Measurements from ENCODE around the gene KRTAP4-8.
"Not testable (repeated sequence)": the region's sequence is repeated elsewhere in the genome, so short reads cannot be mapped to it uniquely, and the experiment has no call there.

Gene KRTAP4-8

DNA sequence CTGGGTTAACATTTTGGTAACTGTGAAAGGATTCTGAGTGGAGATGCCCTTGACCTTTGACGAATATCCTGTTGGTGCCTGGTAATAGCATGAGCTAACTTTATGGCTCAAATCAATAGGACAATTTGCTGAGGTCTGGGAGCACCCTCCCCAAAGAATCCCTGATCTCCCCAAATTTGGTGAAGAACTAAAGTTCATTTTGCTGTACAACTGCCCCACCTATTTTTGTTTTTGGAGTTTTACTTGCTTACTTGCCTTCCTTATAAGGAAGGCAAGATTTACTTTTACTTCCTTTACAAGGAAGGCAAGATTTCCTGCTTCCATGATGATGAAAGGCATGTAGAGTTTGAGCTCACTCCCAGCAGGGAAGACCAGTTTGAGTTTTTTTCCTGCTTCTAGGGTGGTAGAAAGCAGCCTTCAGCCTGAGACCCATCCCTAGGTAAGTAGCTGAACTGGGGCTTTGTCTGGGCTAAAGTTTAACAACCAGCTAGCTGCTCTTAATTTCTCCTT, 10.1 kb upstream of the KRTAP4-8 start:
- DNase-seq, result no peak

DNA sequence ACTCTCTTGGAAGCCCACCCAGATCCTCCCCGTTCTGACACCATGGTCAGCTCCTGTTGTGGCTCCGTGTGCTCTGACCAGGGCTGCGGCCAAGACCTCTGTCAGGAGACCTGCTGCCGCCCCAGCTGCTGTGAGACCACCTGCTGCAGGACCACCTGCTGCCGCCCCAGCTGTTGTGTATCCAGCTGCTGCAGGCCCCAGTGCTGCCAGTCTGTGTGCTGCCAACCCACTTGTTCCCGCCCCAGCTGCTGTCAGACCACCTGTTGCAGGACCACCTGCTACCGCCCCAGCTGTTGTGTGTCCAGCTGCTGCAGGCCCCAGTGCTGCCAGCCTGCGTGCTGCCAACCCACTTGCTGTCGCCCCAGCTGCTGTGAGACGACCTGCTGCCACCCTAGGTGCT, 7.4 kb upstream of the KRTAP4-8 start, which contains the start of gene KRTAP4-9:
Gene KRTAP4-9 (plus strand): TSS at position 43 of the 400 bp plus-strand sequence. CDS start 0 bp downstream, at position 43.
- DNase-seq, result not testable (repeated sequence)

DNA sequence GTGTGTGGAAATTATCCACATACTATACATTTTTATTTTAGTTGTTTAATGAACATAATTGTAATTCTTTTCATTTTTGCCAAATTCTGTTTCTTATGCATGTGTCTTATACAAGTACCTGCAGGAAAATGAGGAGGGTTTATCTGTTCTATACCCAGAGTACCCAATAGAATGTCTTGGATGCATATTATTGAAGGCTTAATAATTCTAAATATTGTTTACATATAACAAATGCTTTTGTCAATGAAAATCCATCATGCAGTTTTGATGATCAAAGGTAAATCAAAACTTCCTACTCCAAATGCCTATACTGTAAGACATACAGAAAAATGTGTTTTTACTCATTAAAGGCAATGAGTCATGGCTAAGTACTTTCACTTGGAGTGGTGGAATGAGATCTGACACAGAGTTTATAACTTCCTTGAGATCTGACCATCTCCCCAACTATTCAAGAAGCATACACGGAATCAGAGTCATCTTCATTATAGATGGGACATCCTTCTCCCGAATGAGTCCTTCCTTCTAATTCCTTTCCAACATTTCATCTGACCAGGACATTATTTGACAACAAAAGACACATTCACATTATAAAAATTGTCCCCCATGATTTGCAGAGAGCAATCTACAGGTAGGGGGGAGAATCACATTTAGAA, 6.6 kb upstream of the KRTAP4-8 start:
- not testable (repeated sequence) for DNase-seq

DNA sequence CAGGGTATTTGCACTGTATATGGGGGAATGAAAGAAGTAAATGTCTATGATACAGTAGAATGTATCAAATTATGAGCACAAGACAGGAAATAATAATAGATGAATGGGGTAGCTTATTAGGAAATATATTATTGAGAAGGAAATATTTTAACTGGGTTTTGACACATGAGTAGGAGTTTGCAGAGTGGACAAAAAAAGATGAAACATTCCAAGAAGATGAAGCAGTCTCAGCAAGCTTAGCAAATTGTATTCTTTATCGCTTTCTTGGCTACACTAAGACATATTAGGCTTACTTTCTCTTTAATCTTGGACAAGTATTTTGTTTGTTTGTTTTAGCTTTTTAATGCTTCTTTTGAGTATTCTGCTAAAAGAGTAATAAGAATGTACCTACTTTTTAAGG, 6.0 kb upstream of the KRTAP4-8 start:
- no peak for DNase-seq

DNA sequence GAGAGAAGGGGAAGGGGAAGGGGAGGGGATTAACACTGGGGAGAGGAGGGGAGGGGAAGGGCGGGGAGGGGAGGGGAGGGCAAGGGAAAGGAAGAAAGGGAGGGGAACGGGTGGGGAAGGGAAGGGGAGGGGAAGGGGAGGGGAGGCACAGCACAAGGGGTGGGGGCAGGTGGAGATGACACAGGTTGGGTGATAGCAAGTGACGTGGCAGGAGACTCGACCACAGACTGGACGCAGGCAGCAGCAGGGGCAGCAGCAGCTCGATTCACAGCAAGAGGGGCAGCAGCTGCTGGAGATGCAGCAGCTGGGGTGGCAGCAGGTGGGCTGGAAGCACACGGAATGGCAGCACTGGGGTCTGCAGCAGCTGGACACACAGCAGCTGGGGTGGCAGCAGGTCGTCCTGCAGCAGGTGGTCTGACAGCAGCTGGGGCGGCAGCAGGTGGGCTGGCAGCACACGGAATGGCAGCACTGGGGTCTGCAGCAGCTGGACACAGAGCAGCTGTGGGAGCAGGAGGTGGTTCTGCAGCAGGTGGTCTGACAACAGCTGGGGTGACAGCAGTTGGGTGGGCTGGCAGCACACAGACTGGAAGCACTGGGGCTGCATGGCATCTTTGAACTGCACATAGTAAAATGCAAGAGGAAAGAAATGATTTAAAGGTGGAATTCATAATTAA, 3.8 kb upstream of the KRTAP4-8 start, which contains the start of gene KRTAP4-16:
Gene KRTAP4-16 (minus strand): TSS at position 624 of the 674 bp plus-strand sequence. CDS start 0 bp downstream, at position 624.
- no peak for DNase-seq

DNA sequence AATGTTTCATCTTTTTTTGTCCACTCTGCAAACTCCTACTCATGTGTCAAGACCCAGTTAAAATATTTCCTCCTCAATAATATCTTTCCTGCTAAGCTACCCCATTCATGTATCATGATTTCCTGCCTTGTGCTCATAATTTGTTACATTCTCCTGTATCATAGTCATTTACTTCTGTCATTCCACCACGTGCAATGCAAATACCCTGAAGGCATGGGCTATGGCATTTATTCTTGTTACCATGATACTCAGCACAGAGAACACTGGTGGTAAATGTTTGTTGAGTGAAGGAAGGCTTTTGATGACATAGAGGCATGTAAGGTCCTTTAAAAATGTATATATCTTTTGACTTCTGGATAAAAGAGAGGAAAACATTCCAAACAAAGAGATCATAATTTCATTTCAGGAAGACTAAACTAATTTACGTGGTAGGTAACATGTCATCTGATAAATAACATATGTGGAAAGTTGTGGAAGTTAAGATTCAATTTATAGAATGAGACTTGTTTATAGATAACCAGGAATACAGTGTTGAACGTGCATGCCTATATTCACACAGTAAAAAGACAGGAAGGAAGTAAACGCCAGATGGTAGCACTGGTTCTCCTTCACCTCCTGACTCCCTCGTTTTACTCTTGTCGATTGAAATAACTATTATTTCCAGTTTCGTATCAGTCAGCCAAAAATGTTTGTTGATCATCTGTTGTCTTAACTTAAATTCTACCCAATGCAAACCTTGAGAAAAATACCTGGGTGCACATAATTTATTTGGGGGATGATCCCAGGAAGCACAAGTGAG, 1.9 kb upstream of the KRTAP4-8 start:
- not testable (repeated sequence) for DNase-seq

DNA sequence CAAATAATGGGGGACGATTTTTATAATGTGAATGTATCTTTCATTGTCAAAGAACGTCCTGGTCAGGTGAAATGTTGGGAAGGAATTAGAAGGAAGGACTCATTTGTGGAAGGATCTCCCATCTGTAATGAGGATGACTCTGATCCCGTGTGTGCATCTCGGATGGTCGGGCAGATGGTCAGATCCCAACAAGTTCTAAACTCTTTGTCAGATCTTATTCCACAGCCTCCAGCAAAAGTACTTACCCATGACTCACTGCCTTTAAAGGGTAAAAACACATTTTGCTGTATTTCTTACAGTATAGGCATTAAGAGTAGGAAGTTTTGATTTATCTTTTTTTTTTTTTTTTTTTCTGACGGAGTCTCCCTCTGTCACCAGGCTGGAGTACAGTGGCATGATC, 539 bp upstream of the KRTAP4-8 start:
- no peak for DNase-seq

DNA sequence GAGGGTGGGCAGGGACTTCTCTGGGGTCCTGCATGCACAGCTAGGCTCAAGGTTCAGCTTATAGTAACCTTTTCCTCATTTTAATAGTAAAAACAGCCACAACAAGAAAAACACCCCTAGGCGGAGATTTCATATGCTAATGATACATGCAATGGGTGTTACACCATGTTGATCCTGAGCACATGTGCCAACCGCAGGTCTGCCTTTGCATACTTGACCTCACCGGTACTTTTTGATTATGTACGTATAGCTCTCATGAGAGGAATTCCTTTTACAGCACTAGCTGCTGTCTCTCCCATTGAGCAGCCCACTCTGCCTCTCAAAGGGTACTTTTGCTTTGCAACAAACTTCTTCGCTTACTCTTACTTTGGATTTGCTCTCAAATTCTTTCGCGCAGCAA, 1.9 kb downstream of the KRTAP4-8 start:
- DNase-seq, result no peak

DNA sequence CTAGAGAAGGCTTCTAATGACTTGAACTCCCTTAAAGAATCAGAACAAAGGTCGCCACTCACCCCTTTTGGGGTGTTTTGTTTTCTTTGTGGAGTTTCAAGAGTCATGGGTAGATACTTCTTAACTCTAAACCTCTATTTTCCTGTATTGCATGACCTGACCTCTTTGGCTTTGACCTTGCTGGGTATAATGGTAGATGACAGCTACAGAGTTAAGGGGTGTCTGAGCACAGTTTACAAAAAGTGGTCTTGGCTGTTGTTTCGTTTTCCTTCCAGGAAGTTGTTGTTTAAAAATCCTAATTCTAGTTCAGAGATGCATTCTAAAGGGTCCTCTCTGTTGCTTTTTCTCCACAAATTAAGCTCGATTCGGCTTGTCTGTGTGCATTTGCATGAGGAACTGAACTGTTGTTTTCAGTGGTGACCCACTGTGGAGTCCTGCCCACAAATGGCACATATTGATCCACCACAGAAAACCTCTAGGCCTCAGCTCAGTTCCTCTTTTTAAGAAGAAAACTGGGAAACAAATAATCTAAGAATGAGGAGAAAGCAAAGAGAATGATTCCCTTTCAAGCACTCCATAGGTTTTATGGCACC, 9.1 kb downstream of the KRTAP4-8 start:
- not testable (repeated sequence) for DNase-seq

DNA sequence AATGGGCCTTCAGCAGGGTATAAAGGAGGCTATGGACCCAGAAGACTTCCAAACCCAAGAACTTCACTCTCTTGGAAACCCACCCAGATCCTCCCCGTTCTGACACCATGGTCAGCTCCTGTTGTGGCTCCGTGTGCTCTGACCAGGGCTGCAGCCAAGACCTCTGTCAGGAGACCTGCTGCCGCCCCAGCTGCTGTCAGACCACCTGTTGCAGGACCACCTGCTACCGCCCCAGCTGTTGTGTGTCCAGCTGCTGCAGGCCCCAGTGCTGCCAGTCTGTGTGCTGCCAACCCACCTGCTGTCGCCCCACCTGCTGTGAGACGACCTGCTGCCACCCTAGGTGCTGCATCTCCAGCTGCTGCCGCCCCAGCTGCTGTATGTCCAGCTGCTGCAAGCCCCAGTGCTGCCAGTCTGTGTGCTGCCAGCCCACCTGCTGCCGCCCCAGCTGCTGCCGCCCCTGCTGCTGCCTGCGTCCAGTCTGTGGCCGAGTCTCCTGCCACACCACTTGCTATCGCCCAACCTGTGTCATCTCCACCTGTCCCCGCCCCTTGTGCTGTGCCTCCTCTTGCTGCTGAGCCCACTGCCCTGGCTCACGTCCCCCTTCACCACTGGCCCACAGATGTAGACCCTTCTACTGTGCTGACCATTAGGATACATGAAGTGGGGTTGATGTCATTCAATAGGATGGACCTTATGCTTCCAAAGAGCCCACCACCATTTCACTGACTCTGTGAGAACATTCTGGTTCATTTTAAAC, 13.7 kb downstream of the KRTAP4-8 start, which contains the start of gene KRTAP4-7:
Gene KRTAP4-7 (plus strand): TSS at position 51 of the 757 bp plus-strand sequence. CDS start 57 bp downstream, at position 108.
- DNase-seq, result not testable (repeated sequence)

DNA sequence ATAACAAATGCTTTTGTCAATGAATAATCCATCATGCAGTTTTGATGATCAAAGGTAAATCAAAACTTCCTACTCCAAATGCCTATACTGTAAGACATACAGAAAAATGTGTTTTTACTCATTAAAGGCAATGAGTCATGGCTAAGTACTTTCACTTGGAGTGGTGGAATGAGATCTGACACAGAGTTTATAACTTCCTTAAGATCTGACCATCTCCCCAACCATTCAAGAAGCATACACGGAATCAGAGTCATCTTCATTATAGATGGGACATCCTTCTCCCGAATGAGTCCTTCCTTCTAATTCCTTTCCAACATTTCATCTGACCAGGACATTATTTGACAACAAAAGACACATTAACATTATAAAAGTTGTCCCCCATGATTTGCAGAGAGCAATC, 14.5 kb downstream of the KRTAP4-8 start:
- not testable (repeated sequence) for DNase-seq

DNA sequence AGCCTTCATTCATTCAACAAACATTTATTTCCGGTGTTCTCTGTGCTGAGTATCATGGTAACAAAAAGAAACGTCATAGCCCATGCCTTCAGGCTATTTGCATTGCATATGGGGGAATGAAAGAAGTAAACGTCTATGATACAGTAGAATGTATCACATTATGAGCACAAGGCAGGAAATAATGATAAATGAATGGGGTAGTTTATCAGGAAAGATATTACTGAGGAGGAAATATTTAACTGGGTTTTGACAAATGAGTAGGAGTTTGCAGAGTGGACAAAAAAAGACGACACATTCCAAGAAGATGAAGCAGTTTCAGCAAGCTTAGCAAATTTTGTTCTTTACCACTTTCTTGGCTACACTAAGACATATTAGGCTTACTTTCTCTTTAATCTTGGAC, 15.3 kb downstream of the KRTAP4-8 start:
- DNase-seq, result no peak

DNA sequence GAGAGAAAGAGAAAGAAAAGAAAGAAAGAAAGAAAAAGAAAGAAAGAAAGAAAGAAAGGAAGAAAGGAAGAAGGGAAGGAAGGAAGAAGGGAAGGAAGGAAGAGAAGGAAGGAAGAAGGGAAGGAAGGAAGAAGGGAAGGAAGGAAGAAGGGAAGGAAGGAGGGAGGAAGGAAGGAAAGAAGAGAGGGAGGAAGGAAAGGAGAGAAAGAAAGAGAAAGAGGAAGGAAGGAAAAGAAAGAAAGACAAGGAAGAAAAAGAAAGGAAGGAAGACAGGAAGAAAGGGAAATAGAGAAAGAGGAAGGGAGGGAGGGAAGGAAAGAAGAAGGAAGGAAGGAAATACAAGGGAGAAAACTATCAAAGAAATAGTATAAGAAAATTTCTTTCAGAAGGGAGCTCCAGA, 21.2 kb downstream of the KRTAP4-8 start:
- no peak for DNase-seq

DNA sequence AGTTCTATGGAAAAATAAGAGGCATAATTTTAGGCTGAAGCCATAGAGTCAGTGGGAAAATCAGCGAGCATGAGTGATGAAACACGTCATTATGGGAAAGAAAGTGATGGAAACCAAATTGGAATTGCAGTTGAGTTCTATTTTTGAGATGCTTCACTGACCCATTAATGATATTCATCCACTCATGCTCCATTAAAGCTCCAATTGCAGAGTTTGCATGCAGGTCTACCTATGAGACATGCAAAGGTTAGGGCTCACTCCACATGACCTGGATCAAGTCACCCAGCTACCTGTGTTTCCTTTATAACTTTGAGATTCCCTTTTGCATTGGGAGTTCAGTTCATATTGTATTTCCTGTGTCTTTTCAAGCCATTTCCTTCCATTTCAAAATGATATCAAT, 24.3 kb downstream of the KRTAP4-8 start:
- no peak for DNase-seq

DNA sequence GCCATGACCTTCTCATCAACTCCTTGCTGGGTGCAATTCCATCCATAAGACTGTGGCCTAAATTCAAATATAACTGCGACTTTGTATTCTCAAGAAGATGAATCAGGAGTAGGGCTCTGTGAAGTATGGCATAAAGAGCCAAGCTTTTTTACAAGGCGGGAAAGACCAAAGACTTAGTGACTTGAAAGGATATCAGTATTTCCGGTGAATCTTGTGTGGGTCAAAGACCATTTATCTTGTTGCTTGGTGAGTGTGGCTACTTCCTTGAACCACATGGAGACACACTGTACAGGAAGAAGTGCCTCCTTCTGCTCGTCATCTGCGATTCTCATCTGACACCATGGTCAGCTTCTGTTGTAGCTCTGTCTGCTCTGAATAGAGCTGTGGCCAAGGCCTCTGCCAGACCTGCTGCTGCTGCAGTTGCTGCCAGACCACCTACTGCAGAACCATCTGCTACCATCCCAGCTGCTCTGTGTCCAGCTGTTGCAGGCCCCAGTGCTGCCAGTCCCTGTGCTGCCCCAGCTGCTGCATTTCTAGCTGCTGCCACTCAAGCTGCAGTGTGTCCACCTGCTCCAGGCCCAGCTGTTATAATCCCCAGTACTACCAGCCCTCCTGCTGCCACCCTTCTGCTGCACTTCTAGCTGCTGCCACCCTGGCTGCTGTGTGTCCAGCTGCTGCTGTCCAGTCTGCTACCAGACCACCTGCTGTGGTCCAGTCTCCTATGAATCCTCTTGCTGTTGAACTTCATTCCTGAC, 26.2 kb downstream of the KRTAP4-8 start:
- no peak for DNase-seq

DNA sequence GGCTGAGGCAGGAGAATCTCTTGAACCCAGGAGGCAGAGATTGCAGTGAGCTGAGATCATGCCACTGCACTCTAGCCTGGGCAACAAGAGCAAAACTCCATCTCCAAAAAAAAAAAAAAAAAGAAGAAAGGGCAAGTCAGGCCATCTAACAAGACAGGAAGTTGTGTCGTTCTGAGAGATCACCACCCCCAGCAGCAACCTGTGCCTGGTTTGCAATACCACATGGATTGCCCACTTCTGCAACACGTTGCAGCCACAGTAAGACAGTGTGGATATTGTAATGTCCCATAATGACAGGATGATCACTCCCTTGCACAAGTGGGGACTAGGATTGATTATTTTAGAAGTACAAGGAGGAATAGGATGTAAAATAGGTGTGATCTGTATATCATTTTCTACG, 28.9 kb downstream of the KRTAP4-8 start:
- no peak for DNase-seq

DNA sequence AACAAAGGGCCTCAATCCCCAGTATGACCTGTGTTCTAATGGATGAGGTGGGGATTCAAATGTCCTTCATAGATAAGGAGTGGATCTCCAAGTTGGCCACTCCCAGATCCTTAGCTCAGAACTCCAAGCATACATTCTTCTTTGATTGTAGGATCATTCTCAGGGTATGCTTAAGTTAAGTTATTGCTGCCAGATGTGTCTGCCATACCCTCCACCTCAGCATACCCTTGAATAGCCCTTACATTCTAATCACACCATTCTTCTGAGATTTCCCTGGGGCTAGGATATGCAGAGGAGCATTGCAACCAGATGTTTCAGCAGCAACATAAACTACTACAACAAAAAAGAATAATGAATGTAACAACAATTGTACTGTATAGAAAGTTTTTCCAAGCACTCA, 30.7 kb downstream of the KRTAP4-8 start:
- no peak for DNase-seq

DNA sequence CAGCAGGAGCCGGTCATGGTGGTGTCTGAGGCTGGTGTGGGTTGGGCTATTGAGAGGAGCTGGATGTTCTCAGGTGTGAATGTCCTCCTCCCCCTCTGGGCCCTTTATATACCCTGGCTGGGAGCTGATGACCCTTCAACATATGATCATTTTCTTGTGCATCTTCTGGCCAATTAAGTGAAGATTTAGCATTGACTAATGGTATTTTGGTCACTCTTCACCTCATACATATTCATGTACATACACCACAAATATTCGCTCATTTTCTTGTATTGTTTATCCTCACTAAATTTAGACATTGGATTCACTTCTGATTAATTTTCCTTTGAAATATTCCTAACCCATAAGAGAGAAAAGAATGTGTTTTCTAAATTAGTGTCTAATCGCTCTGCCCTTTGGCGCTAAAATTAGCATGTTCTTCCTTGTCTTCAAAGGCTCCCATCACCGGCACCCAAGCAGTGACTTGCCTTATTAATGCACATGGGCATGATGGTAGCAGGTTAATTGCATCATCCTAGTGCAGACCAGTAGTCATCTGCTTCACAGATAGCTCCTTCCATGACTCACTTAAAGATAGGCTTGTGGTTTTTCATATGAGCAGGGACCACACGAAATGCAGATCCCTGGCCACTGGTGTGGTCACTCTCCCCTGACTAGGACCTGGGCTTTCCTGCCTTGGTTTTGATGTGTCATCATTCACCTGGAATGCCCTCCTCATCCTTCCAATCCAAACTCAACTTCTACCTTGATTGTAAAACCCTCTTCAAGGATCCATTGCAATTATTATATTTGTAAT, 31.9 kb downstream of the KRTAP4-8 start, which contains the start of gene KRTAP2-4:
Gene KRTAP2-4 (minus strand): TSS at position 51 of the 796 bp plus-strand sequence. CDS start 34 bp downstream, at position 17.
- DNase-seq, result no peak

DNA sequence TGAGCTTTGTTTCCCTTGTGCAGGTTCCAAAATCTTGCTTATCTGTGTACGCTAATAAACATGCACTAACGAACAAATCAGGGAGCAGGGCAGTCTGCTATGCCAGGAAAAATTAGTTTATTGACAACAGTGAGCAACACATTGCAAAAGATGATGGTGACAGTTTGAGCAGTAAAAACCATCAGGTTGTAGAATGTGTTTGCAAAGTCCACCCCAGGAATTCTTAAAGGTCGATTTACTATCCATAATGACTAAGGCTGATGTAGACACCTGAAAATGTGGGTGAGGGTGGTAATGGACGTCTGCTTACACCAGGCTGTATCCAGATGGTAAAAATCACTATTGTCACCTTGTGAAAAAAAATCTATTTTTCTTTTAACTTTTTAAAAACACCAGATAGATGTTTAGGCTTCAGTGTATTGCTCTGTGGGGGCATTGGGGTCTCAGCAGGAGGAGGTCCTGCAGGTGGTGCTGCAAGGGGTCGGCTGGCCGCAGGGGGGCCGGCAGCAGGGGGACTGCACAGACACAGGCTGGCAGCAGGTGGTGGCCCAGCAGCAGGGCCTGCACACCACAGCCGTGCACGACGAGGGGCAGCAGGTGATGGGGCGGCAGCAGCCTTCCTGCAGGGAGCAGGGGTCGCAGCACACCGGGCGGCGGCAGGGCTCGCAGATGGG, 32.8 kb downstream of the KRTAP4-8 start:
- not testable (repeated sequence) for DNase-seq

DNA sequence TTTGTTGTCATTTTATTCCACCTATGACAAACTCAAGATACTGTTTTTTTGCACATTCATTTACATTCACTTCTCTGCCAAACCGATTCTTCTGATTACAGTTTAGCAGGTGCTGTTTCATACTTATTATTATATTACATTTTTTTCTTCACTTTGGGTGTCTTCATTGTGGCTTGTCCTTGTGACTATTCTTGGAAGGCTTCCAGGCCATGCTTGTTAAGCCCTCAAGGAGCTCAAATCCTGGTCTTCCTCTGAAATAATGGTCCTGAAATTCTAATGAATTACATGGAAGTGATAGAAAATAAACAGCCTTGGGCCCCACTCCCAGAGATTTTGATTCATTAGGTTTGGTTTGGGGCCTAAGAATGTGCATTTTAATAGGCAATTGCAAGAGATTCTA, 33.6 kb downstream of the KRTAP4-8 start:
- no peak for DNase-seq

Measured in CD4-positive, alpha-beta T cell treated with Interleukin-4 for 1 hour (primary cell).